HepG2 (cell line): Measurements from ENCODE around the gene THAP10. TPM values are rescaled to one million over a fixed set of nuclear protein-coding genes. Genes with fewer than 3 reads are reported as not detected.

Experiments used
- ATAC-seq: fragments of 200-7000 bp; cut with Tn5 transposase; 3 replicates; pipeline ENCODE4 v1.9.1; 2020; ENCODE audit warnings: mild to moderate bottlenecking, moderate library complexity
- BruUV-seq: library from RNA; stranded (reverse); fragments of 400-500 nt; replicated peaks from 2 replicates; lab custom pipeline; 2021; lab: Mats Ljungman, UMichigan
- CTCF ChIA-PET: fragments of 300-600 bp; formaldehyde crosslinking; extraction: SDS; loops from one replicate; lab custom pipeline; 2021; ENCODE audit warnings: low total read pairs, inconsistent platforms, low intra/inter-chr PET ratio; lab: Yijun Ruan, JAX
- POLR2A ChIA-PET: fragments of 350-600 bp; sonication (Branson Sonifier 250); formaldehyde crosslinking; loops from one replicate; lab custom pipeline; 2020; ENCODE audit warnings: antibody characterized with exemption, inconsistent platforms; lab: Yijun Ruan, JAX
- DNase-seq: peaks from one replicate; pipeline ENCODE4 v3.0.0-alpha.2; 2015; ENCODE audit warnings: low spot score
- FAIRE-seq: peaks from 3 replicates; lab custom pipeline; 2011; peaks lifted over from hg19 to GRCh38; lab: Jason Lieb, UNC
- H2AFZ ChIP-seq: one replicate; pipeline ENCODE4 v1.6.1; 2011; ENCODE audit warnings: low read length, inconsistent platforms
- H3K27ac ChIP-seq: fragments of 300-600 bp; 3 replicates; pipeline ENCODE4 v1.8.0; 2011; ENCODE audit warnings: mixed run types, mild to moderate bottlenecking, mixed read lengths, low read length, inconsistent platforms; ENCODE audit not compliant: insufficient read depth; ENCODE audit errors: extremely low read length
- H3K27me3 ChIP-seq, 2 experiments: fragments of 200-600 bp in 1 of 2; 2 replicates in 1 of 2; 3 replicates in 1 of 2; pipeline versions ENCODE4 v1.6.0 to v1.8.0; 2011; ENCODE audit warnings: low read length in 2 of 2, mild to moderate bottlenecking in 2 of 2, moderate library complexity in 2 of 2, inconsistent platforms in 1 of 2; ENCODE audit not compliant: insufficient read depth in 2 of 2, control insufficient read depth in 1 of 2
- H3K36me3 ChIP-seq, 2 experiments: fragments of 200-600 bp in 1 of 2; replicated peaks in 1 of 2; 2 replicates in 1 of 2; 3 replicates in 1 of 2; pipeline versions ENCODE4 v1.5.1 to v1.8.0; 2011; ENCODE audit warnings: low read length in 2 of 2, inconsistent platforms in 1 of 2; ENCODE audit not compliant: insufficient read depth in 2 of 2, control insufficient read depth in 1 of 2
- H3K4me1 ChIP-seq: 2 replicates; pipeline ENCODE4 v1.5.1; 2012; ENCODE audit warnings: low read length, inconsistent platforms; ENCODE audit not compliant: insufficient read depth
- H3K4me2 ChIP-seq: 2 replicates; pipeline ENCODE4 v1.6.0; 2011; ENCODE audit warnings: low read depth, low read length, inconsistent platforms
- H3K4me3 ChIP-seq, 3 experiments: fragments of 200-600 bp in 1 of 3; sonication (generic), shearing (Covaris generic) in 1 of 3; replicated peaks in 1 of 3; 2 replicates each; pipeline ENCODE4 v1.5.1; 2011 to 2016; ENCODE audit warnings: low read length in 3 of 3, inconsistent platforms in 2 of 3, low read depth in 2 of 3, mild to moderate bottlenecking in 2 of 3, control low read depth in 1 of 3, mixed read lengths in 1 of 3; ENCODE audit not compliant: insufficient read depth in 1 of 3
- H3K79me2 ChIP-seq: one replicate; pipeline ENCODE4 v1.6.1; 2011; ENCODE audit warnings: low read length, inconsistent platforms; ENCODE audit not compliant: insufficient read depth
- H3K9ac ChIP-seq: 2 replicates; pipeline ENCODE4 v1.6.0; 2011; ENCODE audit warnings: mild to moderate bottlenecking, low read depth, low read length, inconsistent platforms; ENCODE audit not compliant: insufficient read depth
- H3K9me3 ChIP-seq: 2 replicates; pipeline ENCODE4 v1.5.1; 2012; ENCODE audit warnings: mild to moderate bottlenecking, low read length
- H4K20me1 ChIP-seq: 2 replicates; pipeline ENCODE4 v1.6.0; 2011; ENCODE audit warnings: inconsistent platforms, mild to moderate bottlenecking, low read length, moderate library complexity; ENCODE audit not compliant: insufficient read depth
- CEBPB ChIP-seq: IDR thresholded peaks from 2 replicates; pipeline ENCODE4 v1.6.1; 2011; ENCODE audit warnings: low read depth, low read length, improper control_type of control experiment, borderline replicate concordance
- IRX3 ChIP-seq: sonication (generic); formaldehyde crosslinking; IDR thresholded peaks from 2 replicates; pipeline ENCODE4 v1.8.1; 2023; ENCODE audit warnings: mild to moderate bottlenecking, low read depth, missing genetic modification reagents, borderline replicate concordance
- JUN ChIP-seq: sonication (generic); formaldehyde crosslinking; IDR thresholded peaks from 2 replicates; pipeline ENCODE4 v1.4.0; 2020; ENCODE audit warnings: mild to moderate bottlenecking, missing genetic modification reagents
- MTF1 ChIP-seq: sonication (generic); formaldehyde crosslinking; IDR thresholded peaks from 2 replicates; pipeline ENCODE4 v1.5.0; 2020; ENCODE audit warnings: missing genetic modification reagents
- ZNF570 ChIP-seq: sonication (generic); formaldehyde crosslinking; IDR thresholded peaks from 2 replicates; pipeline ENCODE4 v1.4.0; 2020; ENCODE audit warnings: mild to moderate bottlenecking, missing genetic modification reagents, borderline replicate concordance
- WGBS: methylation state at CpG from one replicate; pipeline ENCODE4 v1.1.6; 2017; ENCODE audit warnings: low lambda C conversion rate; 5-methylcytosine and 5-hydroxymethylcytosine counted together
- in situ Hi-C: cut with HindIII; loops from 2 replicates; pipeline ENCODE4 v1.10.0; 2017; ENCODE audit warnings: low pct_unique_long_range_greater_than_20kb; ENCODE audit not compliant: extremely low pct_ligation_motif_present
- intact Hi-C: fragments of 100-400 bp; cut with micrococcal nuclease; formaldehyde crosslinking; loops from one replicate; pipeline ENCODE4 v1.10.0; 2022; ENCODE audit not compliant: unreplicated experiment
- polyA plus RNA-seq, 8 experiments: library from polyadenylated mRNA; depleted of rRNA in 3 of 8; stranded (reverse) in 7 of 8; unstranded in 1 of 8; fragments of >200 nt; fragmentation: Illumina TruSeq in 4 of 8; extraction: Trizol in 4 of 8; gene quantifications; 2 replicates each; pipeline versions ENCODE4 v1.2.1 to v1.2.3, GENCODE V29; 2011 to 2016; ENCODE audit warnings: low read depth in 4 of 8, missing spikeins in 1 of 8, mixed read lengths in 1 of 8; ENCODE audit not compliant: insufficient read depth in 1 of 8
- total RNA-seq, 5 experiments: library from RNA; depleted of rRNA; stranded (reverse); fragments of >200 nt; fragmentation: Illumina TruSeq; extraction: Trizol; gene quantifications; 2 replicates each; pipeline ENCODE4 v1.2.3, GENCODE V29; 2016; ENCODE audit warnings: low read depth in 1 of 5
- TF ChIP-seq, protein P1 (sequence below), 2 experiments: sonication (generic) in 1 of 2; formaldehyde crosslinking in 1 of 2; IDR thresholded peaks; 2 replicates each; pipeline versions ENCODE4 v1.4.0 to v1.6.1; 2018 to 2020; ENCODE audit warnings: missing genetic modification reagents in 2 of 2, borderline replicate concordance in 1 of 2, low read depth in 1 of 2, mild to moderate bottlenecking in 1 of 2, missing biosample characterization in 1 of 2
- TF ChIP-seq, protein P2 (sequence below): sonication (generic); formaldehyde crosslinking; IDR thresholded peaks from 2 replicates; pipeline ENCODE4 v1.5.0; 2020; ENCODE audit warnings: mild to moderate bottlenecking, missing genetic modification reagents, borderline replicate concordance
- TF ChIP-seq, protein P3 (sequence below), 2 experiments: fragments of 450-650 bp in 1 of 2; sonication (generic) in 1 of 2; formaldehyde crosslinking; IDR thresholded peaks; 2 replicates each; pipeline versions ENCODE4 v1.5.0 to v1.8.0; 2020 to 2022; ENCODE audit warnings: mild to moderate bottlenecking in 1 of 2, missing genetic modification reagents in 1 of 2

The THAP10 gene
- total and polyA plus RNA-seq, 2 of the 13 experiments (the other 11 are each of a cell fraction or from before 2014, with no cell fraction given): 0.64 to 0.69 TPM

DNA sequence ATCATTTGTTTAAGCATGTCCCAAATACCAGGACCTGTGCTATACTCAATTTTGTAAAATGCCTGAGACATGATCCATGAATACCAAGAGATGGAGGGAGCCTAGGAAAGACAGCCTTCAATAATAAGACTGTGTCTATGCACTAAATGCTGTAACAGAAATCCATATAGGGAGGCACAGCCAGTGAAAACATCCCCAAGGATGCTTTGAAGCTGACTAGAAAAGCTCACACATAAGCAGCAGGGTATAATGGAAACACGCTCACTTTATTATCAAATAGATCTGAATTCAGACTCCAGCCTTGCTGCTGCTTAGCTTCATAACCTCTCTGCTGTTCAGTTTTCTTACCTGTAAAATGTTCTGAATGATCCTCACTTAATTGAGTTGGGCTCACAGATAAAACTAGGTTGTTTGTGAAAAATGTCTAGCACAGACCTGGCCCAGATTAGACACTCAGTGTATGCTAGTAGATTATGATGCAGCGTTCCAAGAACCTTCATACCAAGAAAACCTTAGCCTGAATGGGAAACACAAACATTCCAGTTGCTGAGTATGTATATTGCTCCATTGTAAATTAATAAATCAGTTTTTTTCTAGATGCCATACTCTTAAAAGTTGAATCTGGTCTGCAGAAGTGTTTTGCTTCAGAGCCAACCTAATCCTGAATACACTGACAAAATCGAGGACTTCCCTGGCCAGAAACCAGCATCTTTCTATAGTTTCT is 34.5 kb downstream of the THAP10 start (continued):
- no peak for TF ChIP-seq IRX3 (CRISPR knock-in tag)
- no peak for TF ChIP-seq ZNF570 (CRISPR knock-in tag)
- TF ChIP-seq, protein P1, sequence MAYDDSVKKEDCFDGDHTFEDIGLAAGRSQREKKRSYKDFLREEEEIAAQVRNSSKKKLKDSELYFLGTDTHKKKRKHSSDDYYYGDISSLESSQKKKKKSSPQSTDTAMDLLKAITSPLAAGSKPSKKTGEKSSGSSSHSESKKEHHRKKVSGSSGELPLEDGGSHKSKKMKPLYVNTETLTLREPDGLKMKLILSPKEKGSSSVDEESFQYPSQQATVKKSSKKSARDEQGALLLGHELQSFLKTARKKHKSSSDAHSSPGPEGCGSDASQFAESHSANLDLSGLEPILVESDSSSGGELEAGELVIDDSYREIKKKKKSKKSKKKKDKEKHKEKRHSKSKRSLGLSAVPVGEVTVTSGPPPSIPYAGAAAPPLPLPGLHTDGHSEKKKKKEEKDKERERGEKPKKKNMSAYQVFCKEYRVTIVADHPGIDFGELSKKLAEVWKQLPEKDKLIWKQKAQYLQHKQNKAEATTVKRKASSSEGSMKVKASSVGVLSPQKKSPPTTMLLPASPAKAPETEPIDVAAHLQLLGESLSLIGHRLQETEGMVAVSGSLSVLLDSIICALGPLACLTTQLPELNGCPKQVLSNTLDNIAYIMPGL (CRISPR knock-in tag; IDR thresholded peaks at IDR 0.05; ENCODE audit: borderline replicate concordance in 1 of 2, low read depth in 1 of 2): no peak
- TF ChIP-seq JUN (CRISPR knock-in tag): no peak
- TF ChIP-seq, all 625 proteins: peak for 0

DNA sequence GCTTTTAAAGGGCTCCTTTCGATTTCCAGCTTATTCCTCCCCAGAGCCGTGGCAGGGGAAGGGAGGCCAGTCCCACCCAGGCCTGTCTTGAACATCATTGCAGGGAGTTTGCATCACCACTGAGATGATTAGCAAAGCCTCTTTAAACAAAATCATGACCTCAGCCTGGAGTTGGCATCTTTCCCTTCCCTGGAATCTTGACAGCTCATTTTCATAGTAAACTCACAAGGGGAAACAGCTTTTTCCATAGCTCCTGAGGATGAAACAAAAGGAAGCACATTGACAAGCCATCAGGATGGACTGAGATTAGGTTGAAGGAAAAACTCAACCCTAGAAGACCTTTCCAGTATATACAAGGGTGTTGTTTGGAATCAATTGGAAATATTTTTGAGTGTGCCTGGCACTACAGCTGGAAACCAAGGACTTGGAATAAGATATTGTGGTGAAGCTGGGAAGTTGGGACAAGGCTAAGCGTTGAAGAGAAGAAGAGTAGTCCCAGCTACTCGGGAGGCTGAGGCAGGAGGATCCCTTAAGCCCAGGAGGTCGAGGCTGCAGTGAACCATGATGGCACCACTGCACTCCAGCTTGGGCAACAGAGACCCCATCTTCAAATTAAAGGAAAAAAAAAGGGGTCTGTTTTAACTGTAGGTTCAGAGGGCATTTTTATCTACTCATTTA is 35.2 kb downstream of the THAP10 start:
- FAIRE-seq (no peak), DNase-seq (no peak)
- in situ Hi-C loops: no loop called here

More for the DNA sequence above, 35.2 kb downstream of the THAP10 start:
- Histone ChIP-seq H3K4me1 (peaks cover 30% of the 10 kb centered on the region), H3K27ac (no peak overlapping the region)
- no peak for ATAC-seq
- POLR2A ChIA-PET: interaction anchor here (0.8 to 6.3 kb wide), 7 partner anchors 11 to 34 kb away, joined by 3 to 69 read pairs (median 5); no protein-coding TSS in a partner anchor
- intact Hi-C loops: no loop called here
- CTCF ChIA-PET: no interaction called here
- TF ChIP-seq CEBPB (peak; percentile 29; the same call in 1 of the 2 replicates), MTF1 (CRISPR knock-in tag) (no peak)
- TF ChIP-seq, protein P2, sequence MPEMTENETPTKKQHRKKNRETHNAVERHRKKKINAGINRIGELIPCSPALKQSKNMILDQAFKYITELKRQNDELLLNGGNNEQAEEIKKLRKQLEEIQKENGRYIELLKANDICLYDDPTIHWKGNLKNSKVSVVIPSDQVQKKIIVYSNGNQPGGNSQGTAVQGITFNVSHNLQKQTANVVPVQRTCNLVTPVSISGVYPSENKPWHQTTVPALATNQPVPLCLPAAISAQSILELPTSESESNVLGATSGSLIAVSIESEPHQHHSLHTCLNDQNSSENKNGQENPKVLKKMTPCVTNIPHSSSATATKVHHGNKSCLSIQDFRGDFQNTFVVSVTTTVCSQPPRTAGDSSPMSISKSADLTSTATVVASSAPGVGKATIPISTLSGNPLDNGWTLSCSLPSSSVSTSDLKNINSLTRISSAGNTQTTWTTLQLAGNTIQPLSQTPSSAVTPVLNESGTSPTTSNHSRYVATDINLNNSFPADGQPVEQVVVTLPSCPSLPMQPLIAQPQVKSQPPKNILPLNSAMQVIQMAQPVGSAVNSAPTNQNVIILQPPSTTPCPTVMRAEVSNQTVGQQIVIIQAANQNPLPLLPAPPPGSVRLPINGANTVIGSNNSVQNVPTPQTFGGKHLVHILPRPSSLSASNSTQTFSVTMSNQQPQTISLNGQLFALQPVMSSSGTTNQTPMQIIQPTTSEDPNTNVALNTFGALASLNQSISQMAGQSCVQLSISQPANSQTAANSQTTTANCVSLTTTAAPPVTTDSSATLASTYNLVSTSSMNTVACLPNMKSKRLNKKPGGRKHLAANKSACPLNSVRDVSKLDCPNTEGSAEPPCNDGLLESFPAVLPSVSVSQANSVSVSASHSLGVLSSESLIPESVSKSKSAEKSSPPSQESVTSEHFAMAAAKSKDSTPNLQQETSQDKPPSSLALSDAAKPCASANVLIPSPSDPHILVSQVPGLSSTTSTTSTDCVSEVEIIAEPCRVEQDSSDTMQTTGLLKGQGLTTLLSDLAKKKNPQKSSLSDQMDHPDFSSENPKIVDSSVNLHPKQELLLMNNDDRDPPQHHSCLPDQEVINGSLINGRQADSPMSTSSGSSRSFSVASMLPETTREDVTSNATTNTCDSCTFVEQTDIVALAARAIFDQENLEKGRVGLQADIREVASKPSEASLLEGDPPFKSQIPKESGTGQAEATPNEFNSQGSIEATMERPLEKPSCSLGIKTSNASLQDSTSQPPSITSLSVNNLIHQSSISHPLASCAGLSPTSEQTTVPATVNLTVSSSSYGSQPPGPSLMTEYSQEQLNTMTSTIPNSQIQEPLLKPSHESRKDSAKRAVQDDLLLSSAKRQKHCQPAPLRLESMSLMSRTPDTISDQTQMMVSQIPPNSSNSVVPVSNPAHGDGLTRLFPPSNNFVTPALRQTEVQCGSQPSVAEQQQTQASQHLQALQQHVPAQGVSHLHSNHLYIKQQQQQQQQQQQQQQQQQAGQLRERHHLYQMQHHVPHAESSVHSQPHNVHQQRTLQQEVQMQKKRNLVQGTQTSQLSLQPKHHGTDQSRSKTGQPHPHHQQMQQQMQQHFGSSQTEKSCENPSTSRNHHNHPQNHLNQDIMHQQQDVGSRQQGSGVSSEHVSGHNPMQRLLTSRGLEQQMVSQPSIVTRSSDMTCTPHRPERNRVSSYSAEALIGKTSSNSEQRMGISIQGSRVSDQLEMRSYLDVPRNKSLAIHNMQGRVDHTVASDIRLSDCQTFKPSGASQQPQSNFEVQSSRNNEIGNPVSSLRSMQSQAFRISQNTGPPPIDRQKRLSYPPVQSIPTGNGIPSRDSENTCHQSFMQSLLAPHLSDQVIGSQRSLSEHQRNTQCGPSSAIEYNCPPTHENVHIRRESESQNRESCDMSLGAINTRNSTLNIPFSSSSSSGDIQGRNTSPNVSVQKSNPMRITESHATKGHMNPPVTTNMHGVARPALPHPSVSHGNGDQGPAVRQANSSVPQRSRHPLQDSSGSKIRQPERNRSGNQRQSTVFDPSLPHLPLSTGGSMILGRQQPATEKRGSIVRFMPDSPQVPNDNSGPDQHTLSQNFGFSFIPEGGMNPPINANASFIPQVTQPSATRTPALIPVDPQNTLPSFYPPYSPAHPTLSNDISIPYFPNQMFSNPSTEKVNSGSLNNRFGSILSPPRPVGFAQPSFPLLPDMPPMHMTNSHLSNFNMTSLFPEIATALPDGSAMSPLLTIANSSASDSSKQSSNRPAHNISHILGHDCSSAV (CRISPR knock-in tag): no peak
- TF ChIP-seq, protein P3, sequence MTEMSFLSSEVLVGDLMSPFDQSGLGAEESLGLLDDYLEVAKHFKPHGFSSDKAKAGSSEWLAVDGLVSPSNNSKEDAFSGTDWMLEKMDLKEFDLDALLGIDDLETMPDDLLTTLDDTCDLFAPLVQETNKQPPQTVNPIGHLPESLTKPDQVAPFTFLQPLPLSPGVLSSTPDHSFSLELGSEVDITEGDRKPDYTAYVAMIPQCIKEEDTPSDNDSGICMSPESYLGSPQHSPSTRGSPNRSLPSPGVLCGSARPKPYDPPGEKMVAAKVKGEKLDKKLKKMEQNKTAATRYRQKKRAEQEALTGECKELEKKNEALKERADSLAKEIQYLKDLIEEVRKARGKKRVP (CRISPR knock-in tag; IDR thresholded peaks at IDR 0.05): peak in 1 of 2 experiments; percentile 91; a peak in 2 of 4 replicates
- TF ChIP-seq, all 625 proteins: peak for 2
- BruUV-seq: no TSS peak
- Histone ChIP-seq H3K36me3 (no peaks in the 10 kb centered on the region), H3K9ac (no peak overlapping the region), H3K79me2 (no peaks in the 10 kb centered on the region), H2AFZ (no peak overlapping the region), H3K27me3 (peaks cover 0 to 17% of the 10 kb centered on the region in 2 experiments; a peak in 3 of 5 replicates), H3K9me3 (no peaks in the 10 kb centered on the region), H4K20me1 (no peaks in the 10 kb centered on the region), H3K4me3 (no peak overlapping the region), H3K4me2 (no peak overlapping the region)
- WGBS: 28% methylated on average over 5 of the region's 5 CpGs
